K562 (cell line): ENCODE data around the gene MYPN. TPM values are rescaled to one million over a fixed set of nuclear protein-coding genes. Genes with fewer than 3 reads are reported as not detected.

Experiments used
- ATAC-seq: fragments of 200-7000 bp; cut with Tn5 transposase; 3 replicates; pipeline ENCODE4 v1.9.1; 2020; ENCODE audit warnings: moderate library complexity
- BruUV-seq: library from RNA; stranded (reverse); fragments of 400-500 nt; replicated peaks from 2 replicates; lab custom pipeline; 2021; lab: Mats Ljungman, UMichigan
- CTCF ChIA-PET: fragments of 300-600 bp; formaldehyde crosslinking; extraction: SDS; loops from one replicate; lab custom pipeline; 2021; ENCODE audit warnings: low intra/inter-chr PET ratio; lab: Yijun Ruan, JAX
- POLR2A ChIA-PET: fragments of 300-600, 350-650 bp; sonication (Branson Sonifier 250); formaldehyde crosslinking; extraction: SDS; loops from one replicate; lab custom pipeline; 2021; ENCODE audit warnings: antibody characterized with exemption, inconsistent platforms; lab: Yijun Ruan, JAX
- DNase-seq, 4 experiments: peaks; one replicate each; pipeline versions ENCODE4 v3.0.0 to v3.0.0-alpha.2; 2011 to 2018; ENCODE audit warnings: low spot score in 3 of 4, mixed read lengths in 3 of 4; ENCODE audit errors: extremely low read depth in 1 of 4
- FAIRE-seq: peaks from 2 replicates; lab custom pipeline; 2011; peaks lifted over from hg19 to GRCh38; lab: Jason Lieb, UNC
- H2AFZ ChIP-seq: 2 replicates; pipeline ENCODE4 v1.6.0; 2011; ENCODE audit warnings: low read depth, low read length, control low read depth, inconsistent platforms
- H3K27ac ChIP-seq: fragments of 200-600 bp; 3 replicates; pipeline ENCODE4 v1.8.0; 2011; ENCODE audit warnings: low read depth, mild to moderate bottlenecking, control low read depth, inconsistent platforms, low read length, moderate library complexity, mixed read lengths; ENCODE audit errors: extremely low read depth
- H3K27me3 ChIP-seq, 2 experiments: fragments of 300-600 bp in 1 of 2; 2 replicates in 1 of 2; 3 replicates in 1 of 2; pipeline versions ENCODE4 v1.6.0 to v1.8.0; 2011; ENCODE audit warnings: inconsistent platforms in 2 of 2, low read length in 2 of 2, mild to moderate bottlenecking in 1 of 2, mixed read lengths in 1 of 2, moderate library complexity in 1 of 2; ENCODE audit not compliant: control insufficient read depth in 2 of 2, insufficient read depth in 2 of 2
- H3K36me3 ChIP-seq: fragments of 300-600 bp; 3 replicates; pipeline ENCODE4 v1.8.0; 2011; ENCODE audit warnings: mild to moderate bottlenecking, low read length, inconsistent platforms; ENCODE audit not compliant: control insufficient read depth, insufficient read depth
- H3K4me1 ChIP-seq, 2 experiments: fragments of 200-600 bp in 1 of 2; replicated peaks in 1 of 2; 2 replicates in 1 of 2; 3 replicates in 1 of 2; pipeline versions ENCODE4 v1.5.1 to v1.8.0; 2011; ENCODE audit warnings: inconsistent platforms in 2 of 2, low read length in 2 of 2, mild to moderate bottlenecking in 1 of 2, mixed read lengths in 1 of 2, moderate library complexity in 1 of 2; ENCODE audit not compliant: control insufficient read depth in 2 of 2, insufficient read depth in 2 of 2
- H3K4me2 ChIP-seq: 2 replicates; pipeline ENCODE4 v1.6.1; 2011; ENCODE audit warnings: low read length, control low read depth, inconsistent platforms, mixed read lengths; ENCODE audit not compliant: insufficient read depth
- H3K4me3 ChIP-seq: fragments of 200-600 bp; sonication (generic), shearing (Covaris generic); 2 replicates; pipeline ENCODE4 v1.5.1; 2016; ENCODE audit warnings: control low read depth, inconsistent platforms
- H3K79me2 ChIP-seq: fragments of 200-600 bp; 3 replicates; pipeline ENCODE4 v1.8.0; 2011; ENCODE audit warnings: low read length, inconsistent platforms; ENCODE audit not compliant: control insufficient read depth, insufficient read depth
- H3K9ac ChIP-seq, 2 experiments: 2 replicates each; pipeline versions ENCODE4 v1.6.0 to v1.6.1; 2011; ENCODE audit warnings: low read depth in 2 of 2, low read length in 2 of 2, control low read depth in 1 of 2, inconsistent platforms in 1 of 2, mild to moderate bottlenecking in 1 of 2, mixed read lengths in 1 of 2; ENCODE audit not compliant: insufficient read depth in 1 of 2
- H3K9me1 ChIP-seq: one replicate; pipeline ENCODE4 v1.6.0; 2011; ENCODE audit warnings: inconsistent platforms, mild to moderate bottlenecking, low read length, moderate library complexity; ENCODE audit not compliant: control insufficient read depth, insufficient read depth
- H3K9me3 ChIP-seq: replicated peaks from 2 replicates; pipeline ENCODE4 v1.5.1; 2011; ENCODE audit warnings: low read depth, low read length, inconsistent platforms; ENCODE audit not compliant: control insufficient read depth, insufficient read depth
- H4K20me1 ChIP-seq: replicated peaks from 2 replicates; pipeline ENCODE4 v1.6.1; 2011; ENCODE audit warnings: low read length, inconsistent platforms, mixed read lengths; ENCODE audit not compliant: control insufficient read depth, insufficient read depth
- CBX3 ChIP-seq, 2 experiments: IDR thresholded peaks; 1 replicate in 1 of 2; 2 replicates in 1 of 2; pipeline ENCODE4 v1.6.1; 2012; ENCODE audit warnings: inconsistent platforms in 2 of 2, low read length in 2 of 2, borderline replicate concordance in 1 of 2, control low read depth in 1 of 2
- CEBPG ChIP-seq, 3 experiments: fragments of 200-800 bp in 1 of 3; sonication (Bioruptor generic) in 1 of 3; sonication (generic) in 1 of 3; formaldehyde crosslinking in 1 of 3; IDR thresholded peaks in 2 of 3; conservative IDR thresholded peaks in 1 of 3; 2 replicates each; pipeline versions ENCODE4 v1.6.1 to v1.8.0; 2016 to 2022; ENCODE audit warnings: missing compliant biosample characterization in 2 of 3, missing genetic modification characterization in 2 of 3, mild to moderate bottlenecking in 1 of 3, missing genetic modification reagents in 1 of 3
- GTF2F1 ChIP-seq: IDR thresholded peaks from 2 replicates; pipeline ENCODE4 v1.6.1; 2011; ENCODE audit warnings: low read depth, low read length, improper control_type of control experiment
- ILK ChIP-seq: fragments of 450-650 bp; IDR thresholded peaks from 2 replicates; pipeline ENCODE4 v1.6.1; 2016; ENCODE audit warnings: missing genetic modification characterization, low read depth, mild to moderate bottlenecking, missing compliant biosample characterization, moderate library complexity, borderline replicate concordance
- NR2C1 ChIP-seq, 2 experiments: fragments of 450-650 bp; IDR thresholded peaks; 2 replicates each; pipeline ENCODE4 v1.6.1; 2017; ENCODE audit warnings: mild to moderate bottlenecking in 2 of 2, antibody characterized with exemption in 1 of 2, inconsistent platforms in 1 of 2, missing compliant biosample characterization in 1 of 2, missing genetic modification characterization in 1 of 2
- NR2C2 ChIP-seq, 2 experiments: fragments of 200-800 bp in 1 of 2; sonication (Bioruptor generic) in 1 of 2; sonication (generic) in 1 of 2; formaldehyde crosslinking in 1 of 2; IDR thresholded peaks; 2 replicates each; pipeline versions ENCODE4 v1.6.1 to v1.8.0; 2016 to 2022; ENCODE audit warnings: mild to moderate bottlenecking in 1 of 2, missing compliant biosample characterization in 1 of 2, missing genetic modification characterization in 1 of 2, missing genetic modification reagents in 1 of 2
- RBBP5 ChIP-seq: fragments of 200-600 bp; sonication (generic); IDR thresholded peaks from 2 replicates; pipeline ENCODE4 v1.6.1; 2012; ENCODE audit warnings: borderline replicate concordance, mild to moderate bottlenecking, low read length, control low read depth, inconsistent platforms; ENCODE audit not compliant: insufficient read depth, poor library complexity, severe bottlenecking
- RBM22 ChIP-seq: fragments of 200-400 bp; formaldehyde crosslinking; IDR thresholded peaks from 2 replicates; pipeline ENCODE4 v1.6.1; 2018; ENCODE audit warnings: low read length, low read depth; ENCODE audit not compliant: poor library complexity, severe bottlenecking
- RBM39 ChIP-seq: fragments of 200-400 bp; formaldehyde crosslinking; optimal IDR thresholded peaks from 2 replicates; pipeline ENCODE3; 2018; ENCODE audit warnings: low read depth, low read length
- RFX1 ChIP-seq: fragments of 450-650 bp; IDR thresholded peaks from 2 replicates; pipeline ENCODE4 v1.6.1; 2016; ENCODE audit warnings: mild to moderate bottlenecking, moderate library complexity
- ZNF232 ChIP-seq: sonication (generic); formaldehyde crosslinking; IDR thresholded peaks from 2 replicates; pipeline ENCODE4 v1.8.0; 2022; ENCODE audit warnings: mild to moderate bottlenecking, missing genetic modification reagents
- ZNF57 ChIP-seq: fragments of 450-650 bp; formaldehyde crosslinking; IDR thresholded peaks from 2 replicates; pipeline ENCODE4 v1.4.0; 2020; ENCODE audit warnings: mild to moderate bottlenecking, moderate library complexity
- ZNF644 ChIP-seq: fragments of 200-800 bp; sonication (Bioruptor generic); IDR thresholded peaks from 2 replicates; pipeline ENCODE4 v1.6.1; 2016; ENCODE audit warnings: low read depth, missing genetic modification characterization, missing compliant biosample characterization
- WGBS: fragments of 100-300 bp; shearing (Covaris generic); methylation state at CpG from one replicate; pipeline ENCODE4 v1.1.6; 2016; ENCODE audit warnings: low coverage, mixed read lengths; ENCODE audit not compliant: insufficient coverage; ENCODE audit errors: missing lambda C conversion rate; 5-methylcytosine and 5-hydroxymethylcytosine counted together
- in situ Hi-C: fragments of 300-500 bp; cut with MboI; formaldehyde crosslinking; loops from 4 replicates; pipeline ENCODE4 v1.15.0; 2018; ENCODE audit warnings: inconsistent platforms, mixed read lengths
- intact Hi-C: fragments of 100-400 bp; cut with micrococcal nuclease; formaldehyde crosslinking; loops from 2 replicates; pipeline ENCODE4 v1.14.2; 2022
- polyA plus RNA-seq, 8 experiments: library from polyadenylated mRNA; depleted of rRNA in 4 of 8; stranded (reverse) in 5 of 8; unstranded in 3 of 8; fragments of >200 nt; fragmentation: Nextera tagmentation in 2 of 8; fragmentation: Illumina TruSeq in 1 of 8; extraction: Ambion mirVana in 2 of 8; extraction: Trizol in 1 of 8; gene quantifications; 2 replicates each; pipeline versions ENCODE4 v1.2.1 to v1.2.3, GENCODE V29; 2011 to 2014; ENCODE audit warnings: inconsistent platforms in 1 of 8, missing spikeins in 1 of 8
- total RNA-seq, 7 experiments: library from RNA; depleted of rRNA in 6 of 7; stranded (reverse); fragments of >200 nt in 6 of 7; fragmentation: Illumina TruSeq in 2 of 7; extraction: Trizol in 2 of 7; gene quantifications; 2 replicates each; pipeline versions ENCODE4 v1.2.1 to v1.2.3, GENCODE V29; 2011 to 2021; ENCODE audit warnings: low replicate concordance in 1 of 7
- TF ChIP-seq, protein P1 (sequence below): sonication (generic); formaldehyde crosslinking; IDR thresholded peaks from 2 replicates; pipeline ENCODE4 v1.8.1; 2023; ENCODE audit warnings: missing genetic modification reagents, mild to moderate bottlenecking, borderline replicate concordance
- TF ChIP-seq, protein P2 (sequence below): fragments of 250-450 bp; sonication (Bioruptor Pico); IDR thresholded peaks from 2 replicates; pipeline ENCODE4 v1.5.0; 2021

The MYPN gene
- total and polyA plus RNA-seq, 9 of the 15 experiments (the other 6 are each of a cell fraction or from before 2014, with no cell fraction given): not detected

DNA sequence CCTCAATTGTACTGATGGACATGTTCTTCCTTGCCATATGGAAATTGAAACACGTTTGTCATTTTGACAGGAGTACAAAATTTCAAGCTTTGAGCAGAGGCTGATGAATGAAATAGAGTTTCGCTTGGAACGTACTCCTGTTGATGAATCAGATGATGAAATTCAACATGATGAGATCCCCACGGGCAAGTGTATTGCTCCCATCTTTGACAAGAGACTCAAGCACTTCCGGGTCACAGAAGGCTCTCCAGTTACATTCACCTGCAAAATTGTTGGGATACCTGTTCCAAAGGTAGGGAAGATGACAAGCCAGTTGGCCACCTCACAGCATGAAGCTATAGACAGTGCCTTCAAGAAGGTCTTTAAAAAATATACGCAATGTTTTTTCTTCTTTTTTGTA lies 79.5 kb downstream of the MYPN start:
- in situ Hi-C loops: no loop called here
- H3K4me1 ChIP-seq: no peaks in the 10 kb centered on the region
- no TSS peak for BruUV-seq
- H3K79me2 ChIP-seq: no peaks in the 10 kb centered on the region
- no peak overlapping the region for H3K4me3 ChIP-seq
- no peak overlapping the region for H3K4me2 ChIP-seq
- intact Hi-C loops: no loop called here
- H3K9ac ChIP-seq: no peak overlapping the region
- no peak overlapping the region for H2AFZ ChIP-seq
- ATAC-seq: no peak
- DNase-seq: no peak
- no peak for FAIRE-seq
- 7% methylated on average over 6 of the region's 6 CpGs for WGBS
- H4K20me1 ChIP-seq: no peaks in the 10 kb centered on the region
- H3K27me3 ChIP-seq: peaks cover 0 to 3% of the 10 kb centered on the region in 2 experiments; a peak in 1 of 5 replicates
- no peak overlapping the region for H3K27ac ChIP-seq
- no peaks in the 10 kb centered on the region for H3K9me3 ChIP-seq
- H3K9me1 ChIP-seq: no peaks in the 10 kb centered on the region
- H3K36me3 ChIP-seq: no peaks in the 10 kb centered on the region
- POLR2A ChIA-PET: interaction anchor here (0.6 to 1.2 kb wide), 3 partner anchors 15 to 32 kb away, joined by 3 to 5 read pairs (median 3); no protein-coding TSS in a partner anchor
- CTCF ChIA-PET: no interaction called here
- TF ChIP-seq ILK (no peak), NR2C1 (IDR thresholded peaks at IDR 0.05) (peak; percentile 78), NR2C1 (tag; IDR thresholded peaks at IDR 0.05) (peak; percentile 69), RFX1 (no peak), RBM39 (no peak), CEBPG (CRISPR knock-in tag; IDR thresholded peaks at IDR 0.05) (no peak), CEBPG (tag; conservative IDR thresholded peaks at IDR 0.05 in 1 of 2, IDR thresholded peaks at IDR 0.05 in 1 of 2) (0 out of 4 replicates have a peak, but pooled peaks of 1 of the 2 experiments have one; percentile 23), GTF2F1 (no peak), RBBP5 (no peak), ZNF644 (tag) (no peak), CBX3 (IDR thresholded peaks at IDR 0.05; ENCODE audit: borderline replicate concordance in 1 of 2, low read length in 2 of 2) (no peak), ZNF57 (CRISPR knock-in tag) (no peak), NR2C2 (CRISPR knock-in tag; IDR thresholded peaks at IDR 0.05) (no peak), NR2C2 (tag; IDR thresholded peaks at IDR 0.05) (peak; percentile 51), ZNF232 (CRISPR knock-in tag) (no peak), RBM22 (no peak)
- TF ChIP-seq, protein P1, sequence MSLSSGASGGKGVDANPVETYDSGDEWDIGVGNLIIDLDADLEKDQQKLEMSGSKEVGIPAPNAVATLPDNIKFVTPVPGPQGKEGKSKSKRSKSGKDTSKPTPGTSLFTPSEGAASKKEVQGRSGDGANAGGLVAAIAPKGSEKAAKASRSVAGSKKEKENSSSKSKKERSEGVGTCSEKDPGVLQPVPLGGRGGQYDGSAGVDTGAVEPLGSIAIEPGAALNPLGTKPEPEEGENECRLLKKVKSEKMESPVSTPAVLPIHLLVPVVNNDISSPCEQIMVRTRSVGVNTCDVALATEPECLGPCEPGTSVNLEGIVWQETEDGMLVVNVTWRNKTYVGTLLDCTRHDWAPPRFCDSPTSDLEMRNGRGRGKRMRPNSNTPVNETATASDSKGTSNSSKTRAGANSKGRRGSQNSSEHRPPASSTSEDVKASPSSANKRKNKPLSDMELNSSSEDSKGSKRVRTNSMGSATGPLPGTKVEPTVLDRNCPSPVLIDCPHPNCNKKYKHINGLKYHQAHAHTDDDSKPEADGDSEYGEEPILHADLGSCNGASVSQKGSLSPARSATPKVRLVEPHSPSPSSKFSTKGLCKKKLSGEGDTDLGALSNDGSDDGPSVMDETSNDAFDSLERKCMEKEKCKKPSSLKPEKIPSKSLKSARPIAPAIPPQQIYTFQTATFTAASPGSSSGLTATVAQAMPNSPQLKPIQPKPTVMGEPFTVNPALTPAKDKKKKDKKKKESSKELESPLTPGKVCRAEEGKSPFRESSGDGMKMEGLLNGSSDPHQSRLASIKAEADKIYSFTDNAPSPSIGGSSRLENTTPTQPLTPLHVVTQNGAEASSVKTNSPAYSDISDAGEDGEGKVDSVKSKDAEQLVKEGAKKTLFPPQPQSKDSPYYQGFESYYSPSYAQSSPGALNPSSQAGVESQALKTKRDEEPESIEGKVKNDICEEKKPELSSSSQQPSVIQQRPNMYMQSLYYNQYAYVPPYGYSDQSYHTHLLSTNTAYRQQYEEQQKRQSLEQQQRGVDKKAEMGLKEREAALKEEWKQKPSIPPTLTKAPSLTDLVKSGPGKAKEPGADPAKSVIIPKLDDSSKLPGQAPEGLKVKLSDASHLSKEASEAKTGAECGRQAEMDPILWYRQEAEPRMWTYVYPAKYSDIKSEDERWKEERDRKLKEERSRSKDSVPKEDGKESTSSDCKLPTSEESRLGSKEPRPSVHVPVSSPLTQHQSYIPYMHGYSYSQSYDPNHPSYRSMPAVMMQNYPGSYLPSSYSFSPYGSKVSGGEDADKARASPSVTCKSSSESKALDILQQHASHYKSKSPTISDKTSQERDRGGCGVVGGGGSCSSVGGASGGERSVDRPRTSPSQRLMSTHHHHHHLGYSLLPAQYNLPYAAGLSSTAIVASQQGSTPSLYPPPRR (CRISPR knock-in tag): no peak
- TF ChIP-seq, protein P2, sequence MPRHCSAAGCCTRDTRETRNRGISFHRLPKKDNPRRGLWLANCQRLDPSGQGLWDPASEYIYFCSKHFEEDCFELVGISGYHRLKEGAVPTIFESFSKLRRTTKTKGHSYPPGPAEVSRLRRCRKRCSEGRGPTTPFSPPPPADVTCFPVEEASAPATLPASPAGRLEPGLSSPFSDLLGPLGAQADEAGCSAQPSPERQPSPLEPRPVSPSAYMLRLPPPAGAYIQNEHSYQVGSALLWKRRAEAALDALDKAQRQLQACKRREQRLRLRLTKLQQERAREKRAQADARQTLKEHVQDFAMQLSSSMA (CRISPR knock-in tag): no peak
